Stimulated activated CD4-positive, alpha-beta T cell treated with anti-CD3 and anti-CD28 coated beads, Interleukin-12 subunit alpha, Interleukin-12 subunit beta, amount 100 ng/mL, for 24 hours (primary cell): ENCODE data around the gene DUSP1.

Experiments used
- DNase-seq, 2 experiments: peaks; one replicate each; pipeline ENCODE4 v3.0.0-alpha.2; 2020; ENCODE audit warnings: low read depth in 2 of 2

The DUSP1 gene

GRCh38 chr5:172777881-172778814 is 7.2 kb upstream of the DUSP1 start:
- DNase-seq, result no peak

- no peak for DNase-seq
Measured at GRCh38 chr5:172776235-172776594, 5.2 kb upstream of the DUSP1 start.

- no peak for DNase-seq
Measured at GRCh38 chr5:172775326-172776234, 4.6 kb upstream of the DUSP1 start.

GRCh38 chr5:172774561-172775315 is 3.7 kb upstream of the DUSP1 start:
- no peak for DNase-seq

- no peak for DNase-seq
Measured at GRCh38 chr5:172773481-172774469, 2.8 kb upstream of the DUSP1 start.

- peak; percentile 41 to 55 for DNase-seq
Measured at GRCh38 chr5:172772112-172772906, 1.3 kb upstream of the DUSP1 start.

- DNase-seq, result peak in 1 of 2 experiments; percentile 24
Measured at GRCh38 chr5:172771439-172772111, 580 bp upstream of the DUSP1 start.

GRCh38 chr5:172770374-172770674 is 671 bp downstream of the DUSP1 start:
- DNase-seq, result peak in 1 of 2 experiments; percentile 34

GRCh38 chr5:172769616-172770373 is 1.2 kb downstream of the DUSP1 start:
- DNase-seq, result no peak

GRCh38 chr5:172769342-172769615 is 1.7 kb downstream of the DUSP1 start:
- no peak for DNase-seq

- DNase-seq, result no peak
Measured at GRCh38 chr5:172768573-172769341, 2.2 kb downstream of the DUSP1 start.

- no peak for DNase-seq
Measured at GRCh38 chr5:172768098-172768572, 2.9 kb downstream of the DUSP1 start.

- DNase-seq, result no peak
Measured at GRCh38 chr5:172766287-172767108, 4.5 kb downstream of the DUSP1 start.

- DNase-seq, result no peak
Measured at GRCh38 chr5:172765766-172766286, 5.2 kb downstream of the DUSP1 start.

- DNase-seq, result peak; percentile 78 to 81
Measured at GRCh38 chr5:172764861-172765765, 5.9 kb downstream of the DUSP1 start.

- DNase-seq, result no peak
Measured at GRCh38 chr5:172763120-172763464, 7.9 kb downstream of the DUSP1 start.
